CD14-positive monocyte (primary cell): ENCODE measurements around the gene GPR25. TPM values are rescaled to one million over a fixed set of nuclear protein-coding genes. Genes with fewer than 3 reads are reported as not detected.

Experiments
- DNase-seq, 3 donors: peaks; one replicate each; pipeline ENCODE4 v3.0.0-alpha.2; 2011 to 2022
- H2AFZ ChIP-seq: 2 replicates; pipeline ENCODE4 v1.6.0; 2012; ENCODE audit warnings: mild to moderate bottlenecking, low read depth, low read length, inconsistent platforms; ENCODE audit not compliant: insufficient read depth, poor library complexity, severe bottlenecking
- H3K27ac ChIP-seq, 2 donors: 1 replicate in 1 of 2; 2 replicates in 1 of 2; pipeline ENCODE4 v1.5.1; 2012 to 2013; ENCODE audit warnings: low read length in 2 of 2, control low read depth in 1 of 2, inconsistent platforms in 1 of 2, low read depth in 1 of 2, mild to moderate bottlenecking in 1 of 2
- H3K27me3 ChIP-seq, 2 donors: one replicate each; pipeline versions ENCODE4 v1.6.0 to v1.6.1; 2011 to 2013; ENCODE audit warnings: low read length in 2 of 2; ENCODE audit not compliant: control insufficient read depth in 2 of 2, insufficient read depth in 2 of 2
- H3K36me3 ChIP-seq, 2 donors: replicated peaks in 1 of 2; 1 replicate in 1 of 2; 2 replicates in 1 of 2; pipeline versions ENCODE4 v1.5.1 to v1.6.1; 2012 to 2013; ENCODE audit warnings: low read length in 2 of 2, control low read depth in 1 of 2, inconsistent platforms in 1 of 2, mild to moderate bottlenecking in 1 of 2; ENCODE audit not compliant: insufficient read depth in 2 of 2, control insufficient read depth in 1 of 2
- H3K4me1 ChIP-seq, 2 donors: 1 replicate in 1 of 2; 2 replicates in 1 of 2; pipeline versions ENCODE4 v1.5.1 to v1.6.1; 2012 to 2013; ENCODE audit warnings: low read length in 2 of 2, control low read depth in 1 of 2, inconsistent platforms in 1 of 2, mild to moderate bottlenecking in 1 of 2, moderate library complexity in 1 of 2; ENCODE audit not compliant: insufficient read depth in 2 of 2, control insufficient read depth in 1 of 2
- H3K4me2 ChIP-seq: replicated peaks from 2 replicates; pipeline ENCODE3; 2012; ENCODE audit warnings: low read length, moderate library complexity, mild to moderate bottlenecking; ENCODE audit not compliant: poor library complexity, severe bottlenecking; ENCODE audit errors: extremely low read depth
- H3K4me3 ChIP-seq, 3 experiments: fragments of 200-600 bp in 1 of 3; sonication (generic) in 1 of 3; replicated peaks in 1 of 3; 1 replicate in 2 of 3; 2 replicates in 1 of 3; pipeline ENCODE4 v1.5.1; 2011 to 2013; ENCODE audit warnings: low read length in 3 of 3, mild to moderate bottlenecking in 3 of 3, control low read depth in 2 of 3, low read depth in 2 of 3, inconsistent platforms in 1 of 3, moderate library complexity in 1 of 3
- H3K79me2 ChIP-seq: 2 replicates; pipeline ENCODE4 v1.6.0; 2012; ENCODE audit warnings: mild to moderate bottlenecking, control low read depth, inconsistent platforms, low read length, moderate library complexity; ENCODE audit not compliant: insufficient read depth
- H3K9ac ChIP-seq: 2 replicates; pipeline ENCODE4 v1.6.0; 2017; ENCODE audit warnings: low read length, mild to moderate bottlenecking; ENCODE audit not compliant: insufficient read depth, poor library complexity, severe bottlenecking
- H3K9me3 ChIP-seq, 2 donors: replicated peaks in 1 of 2; 1 replicate in 1 of 2; 2 replicates in 1 of 2; pipeline versions ENCODE4 v1.5.1 to v1.6.1; 2012 to 2013; ENCODE audit warnings: low read length in 2 of 2, control low read depth in 1 of 2; ENCODE audit not compliant: control insufficient read depth in 1 of 2, insufficient read depth in 1 of 2
- H4K20me1 ChIP-seq: 2 replicates; pipeline ENCODE4 v1.6.0; 2012; ENCODE audit warnings: mild to moderate bottlenecking, low read length, control low read depth, moderate library complexity; ENCODE audit not compliant: insufficient read depth
- H3K27ac Mint-ChIP-seq, 7 donors: one replicate each; pipeline ENCODE4 v1.8.0; 2020; ENCODE audit warnings: mild to moderate bottlenecking in 7 of 7, mixed read lengths in 7 of 7, moderate library complexity in 6 of 7, inconsistent platforms in 2 of 7
- H3K27me3 Mint-ChIP-seq, 3 donors: one replicate each; pipeline ENCODE4 v1.8.0; 2021 to 2022; ENCODE audit warnings: low read depth in 3 of 3, mild to moderate bottlenecking in 3 of 3, mixed read lengths in 3 of 3, moderate library complexity in 3 of 3, inconsistent platforms in 1 of 3
- H3K36me3 Mint-ChIP-seq, 2 donors: one replicate each; pipeline ENCODE4 v1.8.0; 2020; ENCODE audit warnings: mixed read lengths in 2 of 2, inconsistent platforms in 1 of 2, mild to moderate bottlenecking in 1 of 2
- H3K4me1 Mint-ChIP-seq: one replicate; pipeline ENCODE4 v1.8.0; 2020; ENCODE audit warnings: mild to moderate bottlenecking, mixed read lengths
- H3K4me3 Mint-ChIP-seq, 2 donors: one replicate each; pipeline ENCODE4 v1.8.0; 2020; ENCODE audit warnings: mild to moderate bottlenecking in 2 of 2, mixed read lengths in 2 of 2, moderate library complexity in 1 of 2
- H3K9me3 Mint-ChIP-seq, 7 donors: one replicate each; pipeline ENCODE4 v1.8.0; 2020 to 2022; ENCODE audit warnings: mixed read lengths in 7 of 7, mild to moderate bottlenecking in 6 of 7, moderate library complexity in 6 of 7, inconsistent platforms in 2 of 7
- WGBS: methylation state at CpG from one replicate; pipeline ENCODE4 v1.1.5; 2013; ENCODE audit warnings: missing lambda C conversion rate; ENCODE audit not compliant: insufficient coverage; 5-methylcytosine and 5-hydroxymethylcytosine counted together
- intact Hi-C, 2 donors: fragments of 100-400 bp; cut with micrococcal nuclease; formaldehyde crosslinking; loops; one replicate each; pipeline versions ENCODE4 v1.15.0 to v1.15.1; 2023
- polyA plus RNA-seq, 3 donors: library from polyadenylated mRNA; depleted of rRNA in 1 of 3; unstranded in 2 of 3; stranded (reverse) in 1 of 3; fragments of 300-500 nt in 2 of 3; fragments of >200 nt in 1 of 3; fragmentation: Illumina TruSeq in 2 of 3; gene quantifications; 1 replicate in 2 of 3; 2 replicates in 1 of 3; pipeline ENCODE4 v1.2.3, GENCODE V29; 2012 to 2021
- TF ChIP-seq, protein P1 (sequence below): fragments of 200-600 bp; IDR thresholded peaks from one replicate; pipeline ENCODE4 v1.8.0; 2022; ENCODE audit warnings: antibody characterized with exemption, mild to moderate bottlenecking

Gene GPR25
- polyA plus RNA-seq, 3 donors, result 0.13 TPM; not detected in 2

DNA sequence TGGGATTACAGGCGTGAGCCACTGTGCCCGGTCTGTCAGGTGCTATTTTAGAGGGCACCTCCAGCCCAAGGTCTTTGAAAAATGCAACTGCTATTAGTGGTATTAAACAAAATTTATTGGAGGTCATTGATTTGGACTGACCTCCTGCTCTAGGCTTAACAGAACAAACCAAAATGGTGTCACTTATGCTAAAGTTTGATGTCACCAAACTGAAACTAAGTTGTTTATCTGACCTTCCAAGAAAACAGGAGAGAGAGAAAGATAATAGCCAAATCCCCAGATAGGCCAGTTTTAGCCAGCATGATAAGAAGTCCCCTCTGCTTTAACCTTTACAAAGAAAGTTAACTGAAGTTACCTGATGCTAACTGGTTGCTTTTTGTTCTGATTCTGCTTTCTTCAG, 13.8 kb downstream of the GPR25 start:
- Mint-ChIP-seq H3K4me1 (peaks cover 34% of the 10 kb centered on the region), H3K9me3 (peaks cover 0 to 5% (median 0%) of the 10 kb centered on the region in 7 donors), H3K4me3 (no peak overlapping the region), H3K27me3 (peaks cover 3 to 19% (median 6%) of the 10 kb centered on the region in 3 donors), H3K27ac (no peak overlapping the region), H3K36me3 (no peaks in the 10 kb centered on the region)
- WGBS, result 93% methylated on average over 2 of the region's 2 CpGs
- no peak overlapping the region for H3K27ac ChIP-seq
- no peaks in the 10 kb centered on the region for H3K9me3 ChIP-seq
- no peak overlapping the region for H3K9ac ChIP-seq
- no peak for DNase-seq
- intact Hi-C loops, result no loop called here
- no peak overlapping the region for H3K4me3 ChIP-seq
- no peaks in the 10 kb centered on the region for H3K79me2 ChIP-seq
- peaks cover 27 to 31% of the 10 kb centered on the region in 2 donors for H3K4me1 ChIP-seq
- no peaks in the 10 kb centered on the region for H4K20me1 ChIP-seq
- H3K36me3 ChIP-seq, result no peaks in the 10 kb centered on the region
- no peak overlapping the region for H3K4me2 ChIP-seq
- peaks cover 0 to 4% of the 10 kb centered on the region in 2 donors for H3K27me3 ChIP-seq
- TF ChIP-seq, protein P1, sequence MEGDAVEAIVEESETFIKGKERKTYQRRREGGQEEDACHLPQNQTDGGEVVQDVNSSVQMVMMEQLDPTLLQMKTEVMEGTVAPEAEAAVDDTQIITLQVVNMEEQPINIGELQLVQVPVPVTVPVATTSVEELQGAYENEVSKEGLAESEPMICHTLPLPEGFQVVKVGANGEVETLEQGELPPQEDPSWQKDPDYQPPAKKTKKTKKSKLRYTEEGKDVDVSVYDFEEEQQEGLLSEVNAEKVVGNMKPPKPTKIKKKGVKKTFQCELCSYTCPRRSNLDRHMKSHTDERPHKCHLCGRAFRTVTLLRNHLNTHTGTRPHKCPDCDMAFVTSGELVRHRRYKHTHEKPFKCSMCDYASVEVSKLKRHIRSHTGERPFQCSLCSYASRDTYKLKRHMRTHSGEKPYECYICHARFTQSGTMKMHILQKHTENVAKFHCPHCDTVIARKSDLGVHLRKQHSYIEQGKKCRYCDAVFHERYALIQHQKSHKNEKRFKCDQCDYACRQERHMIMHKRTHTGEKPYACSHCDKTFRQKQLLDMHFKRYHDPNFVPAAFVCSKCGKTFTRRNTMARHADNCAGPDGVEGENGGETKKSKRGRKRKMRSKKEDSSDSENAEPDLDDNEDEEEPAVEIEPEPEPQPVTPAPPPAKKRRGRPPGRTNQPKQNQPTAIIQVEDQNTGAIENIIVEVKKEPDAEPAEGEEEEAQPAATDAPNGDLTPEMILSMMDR, result no peak
- H2AFZ ChIP-seq, result no peak overlapping the region

DNA sequence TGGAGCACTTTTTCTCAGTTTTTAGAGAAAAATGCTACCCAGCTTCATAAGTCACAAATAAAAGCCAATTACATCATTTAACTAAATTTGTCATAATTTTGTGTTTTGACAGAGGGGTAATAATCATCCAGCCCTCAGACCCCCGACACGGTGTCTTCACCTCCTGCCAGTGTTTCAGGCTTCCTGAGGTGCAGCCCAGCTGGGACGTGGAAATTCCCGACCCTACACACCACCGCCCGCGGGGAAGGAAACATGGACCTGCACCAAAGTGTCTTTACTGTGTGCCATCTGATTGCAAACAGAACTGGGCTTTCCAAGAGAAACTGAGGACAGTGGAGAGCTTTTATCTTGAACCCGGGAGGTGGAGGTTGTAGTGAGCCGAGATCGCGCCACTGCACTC, 14.3 kb downstream of the GPR25 start:
- Histone ChIP-seq H3K4me3 (no peak overlapping the region), H3K79me2 (no peaks in the 10 kb centered on the region), H3K27me3 (peaks cover 2 to 8% of the 10 kb centered on the region in 2 donors), H4K20me1 (no peaks in the 10 kb centered on the region), H3K36me3 (no peaks in the 10 kb centered on the region), H3K9ac (no peak overlapping the region), H3K9me3 (no peaks in the 10 kb centered on the region), H3K4me1 (peaks cover 31 to 35% of the 10 kb centered on the region in 2 donors), H3K4me2 (no peak overlapping the region), H2AFZ (no peak overlapping the region), H3K27ac (no peak overlapping the region)
- 67% methylated on average over 6 of the region's 11 CpGs for WGBS
- TF ChIP-seq, protein P1, result no peak
- Mint-ChIP-seq H3K36me3 (no peaks in the 10 kb centered on the region), H3K27ac (no peak overlapping the region), H3K9me3 (peaks cover 0 to 8% (median 0%) of the 10 kb centered on the region in 7 donors), H3K4me1 (peaks cover 38% of the 10 kb centered on the region), H3K27me3 (peaks cover 7 to 23% (median 11%) of the 10 kb centered on the region in 3 donors), H3K4me3 (no peak overlapping the region)
- intact Hi-C loops, result no loop called here
- no peak for DNase-seq
